IPS-NIHi7 (cell line): Measurements from ENCODE around the gene EFR3B.
"Not testable (repeated sequence)": the region's sequence is repeated elsewhere in the genome, so short reads cannot be mapped to it uniquely, and the experiment has no call there.

Source experiments
- DNase-seq: peaks from one replicate; pipeline ENCODE4 v3.0.0; 2012; ENCODE audit warnings: mixed read lengths; ENCODE audit errors: extremely low spot score

The EFR3B gene

GRCh38 chr2:25105336-25106085 is 63.6 kb downstream of the EFR3B start:
- no peak for DNase-seq

- DNase-seq = no peak
Observed at GRCh38 chr2:25109822-25110221, 67.9 kb downstream of the EFR3B start.

- DNase-seq = no peak
Observed at GRCh38 chr2:25112113-25112512, 70.2 kb downstream of the EFR3B start.

GRCh38 chr2:25115249-25115883 is 73.5 kb downstream of the EFR3B start:
- no peak for DNase-seq

- DNase-seq = no peak
Observed at GRCh38 chr2:25115902-25116301, 74.0 kb downstream of the EFR3B start.

- DNase-seq = no peak
Observed at GRCh38 chr2:25116956-25117355, 75.1 kb downstream of the EFR3B start.

GRCh38 chr2:25119263-25119662 is 77.4 kb downstream of the EFR3B start:
- no peak for DNase-seq

GRCh38 chr2:25122367-25122766 is 80.5 kb downstream of the EFR3B start:
- DNase-seq = no peak

GRCh38 chr2:25123682-25124081 is 81.8 kb downstream of the EFR3B start:
- DNase-seq = no peak

GRCh38 chr2:25125189-25125588 is 83.3 kb downstream of the EFR3B start:
- DNase-seq = no peak

GRCh38 chr2:25125976-25126375 is 84.1 kb downstream of the EFR3B start:
- no peak for DNase-seq

- DNase-seq = not testable (repeated sequence)
Observed at GRCh38 chr2:25127071-25127470, 85.2 kb downstream of the EFR3B start.

- no peak for DNase-seq
Observed at GRCh38 chr2:25127646-25128045, 85.8 kb downstream of the EFR3B start.

GRCh38 chr2:25129901-25130520 is 88.1 kb downstream of the EFR3B start:
- no peak for DNase-seq

- DNase-seq = no peak
Observed at GRCh38 chr2:25131253-25131566, 89.3 kb downstream of the EFR3B start.

GRCh38 chr2:25131567-25132298 is 89.9 kb downstream of the EFR3B start:
- peak; percentile 52 for DNase-seq

GRCh38 chr2:25132299-25132635 is 90.4 kb downstream of the EFR3B start:
- peak; percentile 69 for DNase-seq

GRCh38 chr2:25132693-25133092 is 90.8 kb downstream of the EFR3B start:
- no peak for DNase-seq

- not testable (repeated sequence) for DNase-seq
Observed at GRCh38 chr2:25140535-25140934, 98.7 kb downstream of the EFR3B start.

GRCh38 chr2:25141120-25141519 is 99.2 kb downstream of the EFR3B start:
- DNase-seq = no peak

GRCh38 chr2:25145803-25146202 is 103.9 kb downstream of the EFR3B start:
- no peak for DNase-seq

GRCh38 chr2:25146896-25147295 is 105.0 kb downstream of the EFR3B start:
- DNase-seq = no peak

GRCh38 chr2:25149646-25150045 is 107.8 kb downstream of the EFR3B start:
- no peak for DNase-seq
